Measurements from ENCODE around the gene DTNBP1. TPM values are rescaled to one million over a fixed set of nuclear protein-coding genes. Genes with fewer than 3 reads are reported as not detected.

DTNBP1 gene
- total RNA-seq, 6 donors from 2014 or later, result 16.2 to 33.5 (median 21.3) TPM

GRCh38 chr6:15485936-15486335 is 176.9 kb downstream of the DTNBP1 start:
- peaks cover 0 to 9% (median 7%) of the 10 kb centered on the region in 4 donors for H3K4me1 ChIP-seq
- TF ChIP-seq POLR2A (IDR thresholded peaks at IDR 0.05) (no peak), EP300 (IDR thresholded peaks at IDR 0.05) (no peak), POLR2AphosphoS5 (IDR thresholded peaks at IDR 0.05) (no peak), CTCF (IDR thresholded peaks at IDR 0.05) (no peak)
- H3K36me3 ChIP-seq, result peaks cover 13 to 24% (median 19%) of the 10 kb centered on the region in 4 donors
- no peak overlapping the region for H3K4me3 ChIP-seq
- H3K27me3 ChIP-seq, result no peaks in the 10 kb centered on the region
- ATAC-seq (ENCODE audit: low FRiP score in 2 of 2) (peak in 1 of 2 donors; percentile 28), DNase-seq (no peak)
- 71 to 73% methylated on average over 2 of the region's 2 CpGs for WGBS, 2 donors
- H3K9me3 ChIP-seq, result no peaks in the 10 kb centered on the region
- H3K27ac ChIP-seq, result no peak overlapping the region

GRCh38 chr6:15484821-15485220 is 178.0 kb downstream of the DTNBP1 start:
- Histone ChIP-seq H3K27ac (no peak overlapping the region), H3K27me3 (no peaks in the 10 kb centered on the region), H3K36me3 (peaks cover 13 to 24% (median 19%) of the 10 kb centered on the region in 4 donors), H3K9me3 (no peaks in the 10 kb centered on the region), H3K4me1 (peaks cover 5 to 21% (median 17%) of the 10 kb centered on the region in 4 donors), H3K4me3 (no peak overlapping the region)
- TF ChIP-seq CTCF (IDR thresholded peaks at IDR 0.05) (no peak), POLR2AphosphoS5 (IDR thresholded peaks at IDR 0.05) (no peak), POLR2A (IDR thresholded peaks at IDR 0.05) (no peak), EP300 (IDR thresholded peaks at IDR 0.05) (no peak)
- no peak for DNase-seq
- ATAC-seq (ENCODE audit: low FRiP score in 2 of 2), result no peak
- WGBS, 2 donors, result 92 to 96% methylated on average over 4 of the region's 4 CpGs

GRCh38 chr6:15484140-15484539 is 178.7 kb downstream of the DTNBP1 start:
- WGBS, 2 donors, result 94 to 95% methylated on average over 3 of the region's 3 CpGs
- TF ChIP-seq POLR2A (IDR thresholded peaks at IDR 0.05), result no peak
- no peak for TF ChIP-seq CTCF (IDR thresholded peaks at IDR 0.05)
- no peak for DNase-seq
- H3K4me1 ChIP-seq, result peaks cover 8 to 25% (median 19%) of the 10 kb centered on the region in 4 donors
- H3K9me3 ChIP-seq, result no peaks in the 10 kb centered on the region
- no peak overlapping the region for H3K4me3 ChIP-seq
- H3K27me3 ChIP-seq, result no peaks in the 10 kb centered on the region
- H3K27ac ChIP-seq, result no peak overlapping the region
- H3K36me3 ChIP-seq, result peaks cover 13 to 19% (median 19%) of the 10 kb centered on the region in 4 donors
- no peak for ATAC-seq (ENCODE audit: low FRiP score in 2 of 2)

GRCh38 chr6:15483060-15483459 is 179.8 kb downstream of the DTNBP1 start:
- Histone ChIP-seq H3K27ac (no peak overlapping the region), H3K9me3 (no peaks in the 10 kb centered on the region), H3K4me3 (no peak overlapping the region), H3K36me3 (peaks cover 7 to 10% (median 10%) of the 10 kb centered on the region in 4 donors), H3K27me3 (no peaks in the 10 kb centered on the region), H3K4me1 (peaks cover 8 to 25% (median 19%) of the 10 kb centered on the region in 4 donors)
- DNase-seq (no peak), ATAC-seq (ENCODE audit: low FRiP score in 2 of 2) (no peak)
- WGBS, 2 donors, result 95 to 100% methylated on average over 1 of the region's 1 CpG
- TF ChIP-seq POLR2AphosphoS5 (IDR thresholded peaks at IDR 0.05) (no peak), EP300 (IDR thresholded peaks at IDR 0.05) (no peak), POLR2A (IDR thresholded peaks at IDR 0.05) (no peak), CTCF (IDR thresholded peaks at IDR 0.05) (no peak)
